IMR-90 (cell line): Measurements from ENCODE around the gene MAP6. TPM values are rescaled to one million over a fixed set of nuclear protein-coding genes. Genes with fewer than 3 reads are reported as not detected.

Source experiments
- ATAC-seq: fragments of 200-7000 bp; cut with Tn5 transposase; 2 replicates; pipeline ENCODE4 v1.9.1; 2020; ENCODE audit warnings: low read depth, mild to moderate bottlenecking, moderate library complexity
- BruUV-seq: library from RNA; stranded (reverse); fragments of 400-500 nt; replicated peaks from 2 replicates; lab custom pipeline; 2021; lab: Mats Ljungman, UMichigan
- CTCF ChIA-PET: fragments of 300-600 bp; formaldehyde crosslinking; extraction: SDS; loops from one replicate; lab custom pipeline; 2021; ENCODE audit warnings: antibody characterized with exemption; lab: Yijun Ruan, JAX
- POLR2A ChIA-PET: fragments of 300-600 bp; sonication (Branson Sonifier 250); formaldehyde crosslinking; loops from one replicate; lab custom pipeline; 2022; ENCODE audit warnings: antibody characterized with exemption; ENCODE audit not compliant: unreplicated experiment; lab: Charles Lee
- DNase-seq: peaks from one replicate; pipeline ENCODE4 v3.0.0; 2013
- H2AFZ ChIP-seq: replicated peaks from 2 replicates; pipeline ENCODE3; 2013; ENCODE audit warnings: low read length, mild to moderate bottlenecking; ENCODE audit not compliant: poor library complexity
- H2AK5ac ChIP-seq: 2 replicates; pipeline ENCODE4 v1.6.1; 2013; ENCODE audit warnings: low read depth, low read length, inconsistent platforms
- H2AK9ac ChIP-seq: replicated peaks from 2 replicates; pipeline ENCODE3; 2013; ENCODE audit warnings: mild to moderate bottlenecking, low read depth, low read length, moderate library complexity; ENCODE audit not compliant: poor library complexity
- H2BK120ac ChIP-seq: 2 replicates; pipeline ENCODE4 v1.6.1; 2013; ENCODE audit warnings: low read depth, low read length, inconsistent platforms
- H2BK15ac ChIP-seq: 3 replicates; pipeline ENCODE4 v1.6.1; 2013; ENCODE audit warnings: low read depth, low read length, inconsistent platforms
- H2BK20ac ChIP-seq: 2 replicates; pipeline ENCODE4 v1.6.1; 2013; ENCODE audit warnings: low read depth, mild to moderate bottlenecking, inconsistent platforms, low read length, moderate library complexity
- H2BK5ac ChIP-seq: 2 replicates; pipeline ENCODE4 v1.6.1; 2013; ENCODE audit warnings: mild to moderate bottlenecking, low read depth, low read length, inconsistent platforms; ENCODE audit not compliant: poor library complexity, severe bottlenecking
- H3K14ac ChIP-seq: replicated peaks from 2 replicates; pipeline ENCODE4 v1.6.1; 2013; ENCODE audit warnings: low read depth, low read length, inconsistent platforms
- H3K18ac ChIP-seq: 2 replicates; pipeline ENCODE4 v1.6.1; 2013; ENCODE audit warnings: low read depth, low read length, control low read depth
- H3K23ac ChIP-seq: 2 replicates; pipeline ENCODE4 v1.6.1; 2013; ENCODE audit warnings: low read depth, low read length, inconsistent platforms
- H3K27ac ChIP-seq: 2 replicates; pipeline ENCODE4 v1.5.1; 2013; ENCODE audit warnings: mild to moderate bottlenecking, control low read depth, low read length; ENCODE audit not compliant: insufficient read depth
- H3K27me3 ChIP-seq: 2 replicates; pipeline ENCODE4 v1.6.1; 2013; ENCODE audit warnings: low read length; ENCODE audit not compliant: control insufficient read depth, insufficient read depth
- H3K36me3 ChIP-seq: 2 replicates; pipeline ENCODE4 v1.6.1; 2013; ENCODE audit warnings: low read length, mixed read lengths; ENCODE audit not compliant: control insufficient read depth, insufficient read depth
- H3K4ac ChIP-seq: 2 replicates; pipeline ENCODE4 v1.6.1; 2013; ENCODE audit warnings: low read depth, low read length, inconsistent platforms
- H3K4me1 ChIP-seq: 2 replicates; pipeline ENCODE4 v1.6.1; 2013; ENCODE audit warnings: low read length, mixed read lengths; ENCODE audit not compliant: control insufficient read depth, insufficient read depth
- H3K4me2 ChIP-seq: 2 replicates; pipeline ENCODE4 v1.6.1; 2013; ENCODE audit warnings: low read depth, mild to moderate bottlenecking, control low read depth, low read length, moderate library complexity
- H3K4me3 ChIP-seq: 2 replicates; pipeline ENCODE4 v1.5.1; 2013; ENCODE audit warnings: low read depth, mild to moderate bottlenecking, control low read depth, low read length, moderate library complexity; ENCODE audit not compliant: insufficient read depth
- H3K56ac ChIP-seq: 2 replicates; pipeline ENCODE4 v1.6.1; 2013; ENCODE audit warnings: low read length, inconsistent platforms; ENCODE audit not compliant: insufficient read depth; ENCODE audit errors: extremely low read depth
- H3K79me1 ChIP-seq, 2 experiments: 2 replicates each; pipeline ENCODE4 v1.6.1; 2013; ENCODE audit warnings: low read length in 2 of 2, inconsistent platforms in 1 of 2, low read depth in 1 of 2
- H3K9ac ChIP-seq: 2 replicates; pipeline ENCODE4 v1.6.1; 2013; ENCODE audit warnings: low read depth, low read length, control low read depth
- H3K9me1 ChIP-seq: 2 replicates; pipeline ENCODE4 v1.6.1; 2013; ENCODE audit warnings: low read length, inconsistent platforms; ENCODE audit not compliant: insufficient read depth
- H3K9me3 ChIP-seq: 2 replicates; pipeline ENCODE4 v1.6.1; 2013; ENCODE audit warnings: low read length; ENCODE audit not compliant: control insufficient read depth, insufficient read depth
- H4K20me1 ChIP-seq: 2 replicates; pipeline ENCODE4 v1.6.1; 2013; ENCODE audit warnings: low read length, inconsistent platforms; ENCODE audit not compliant: insufficient read depth
- H4K5ac ChIP-seq: 2 replicates; pipeline ENCODE4 v1.6.1; 2013; ENCODE audit warnings: mild to moderate bottlenecking, low read depth, low read length, control low read depth
- H4K8ac ChIP-seq, 2 experiments: 2 replicates each; pipeline ENCODE4 v1.6.1; 2013; ENCODE audit warnings: low read depth in 2 of 2, low read length in 2 of 2, control low read depth in 1 of 2, inconsistent platforms in 1 of 2
- H4K91ac ChIP-seq: 2 replicates; pipeline ENCODE4 v1.6.1; 2013; ENCODE audit warnings: low read depth, low read length, inconsistent platforms; ENCODE audit not compliant: insufficient read depth
- RCOR1 ChIP-seq: IDR thresholded peaks from 2 replicates; pipeline ENCODE4 v1.6.1; 2012; ENCODE audit warnings: mild to moderate bottlenecking, low read length, improper control_type of control experiment; ENCODE audit not compliant: insufficient replicate concordance
- WGBS, 2 experiments: methylation state at CpG; one replicate each; pipeline versions ENCODE4 v1.1.5 to v1.1.7; 2013; ENCODE audit warnings: missing lambda C conversion rate in 2 of 2; ENCODE audit not compliant: insufficient read length in 1 of 2; ENCODE audit errors: extremely low coverage in 2 of 2; 5-methylcytosine and 5-hydroxymethylcytosine counted together
- dilution Hi-C: fragments of 300-500 bp; cut with HindIII; formaldehyde crosslinking; loops from one replicate; pipeline ENCODE4 v1.14.3; 2018; ENCODE audit warnings: low sequenced_read_pairs; ENCODE audit not compliant: unreplicated experiment
- in situ Hi-C: fragments of 300-500 bp; cut with MboI; formaldehyde crosslinking; loops from 3 replicates; pipeline ENCODE4 v1.14.3; 2019; ENCODE audit warnings: low sequenced_read_pairs, inconsistent platforms, mixed read lengths
- intact Hi-C: fragments of 100-400 bp; cut with micrococcal nuclease; formaldehyde crosslinking; loops from 2 replicates; pipeline ENCODE4 v1.10.0; 2022
- polyA plus RNA-seq, 3 experiments: library from polyadenylated mRNA; depleted of rRNA; stranded (reverse); fragments of >200 nt; gene quantifications; 2 replicates each; pipeline ENCODE4 v1.2.3, GENCODE V29; 2012; ENCODE audit warnings: low replicate concordance in 1 of 3
- total RNA-seq: library from RNA; depleted of rRNA; stranded (reverse); fragments of >200 nt; gene quantifications from 2 replicates; pipeline ENCODE4 v1.2.3, GENCODE V29; 2012

Gene MAP6
- total and polyA plus RNA-seq, 2 of the 4 experiments (the other 2 are of a cell fraction) = 3.0 to 3.4 TPM

GRCh38 chr11:75714211-75714610 is 45.4 kb upstream of the MAP6 start:
- H2AK9ac ChIP-seq = no peak overlapping the region
- H3K4ac ChIP-seq = no peak overlapping the region
- H3K9ac ChIP-seq = no peak overlapping the region
- no peak overlapping the region for H3K23ac ChIP-seq
- no peak overlapping the region for H3K4me3 ChIP-seq
- H3K14ac ChIP-seq = no peak overlapping the region
- H2BK20ac ChIP-seq = no peak overlapping the region
- H3K36me3 ChIP-seq = no peaks in the 10 kb centered on the region
- POLR2A ChIA-PET = no interaction called here
- no peak overlapping the region for H2BK15ac ChIP-seq
- ATAC-seq (no peak), DNase-seq (no peak)
- H4K8ac ChIP-seq = no peak overlapping the region
- no peak overlapping the region for H4K5ac ChIP-seq
- H2AK5ac ChIP-seq = no peak overlapping the region
- dilution Hi-C loops (no loop called here), intact Hi-C loops (no loop called here), in situ Hi-C loops (no loop called here)
- no peaks in the 10 kb centered on the region for H3K9me3 ChIP-seq
- H3K56ac ChIP-seq = no peak overlapping the region
- no peak overlapping the region for H3K4me2 ChIP-seq
- no peak for TF ChIP-seq RCOR1
- no peak overlapping the region for H2BK120ac ChIP-seq
- BruUV-seq = no TSS peak
- no peaks in the 10 kb centered on the region for H3K9me1 ChIP-seq
- CTCF ChIA-PET = interaction anchor here (1.3 kb wide), 1 partner anchor 9 kb away, joined by 4 read pairs; no protein-coding TSS in a partner anchor
- 50% methylated on average over 2 of the region's 9 CpGs; no CpG with 5 or more reads in 1 of the 2 experiments for WGBS, 2 experiments
- H4K20me1 ChIP-seq = no peaks in the 10 kb centered on the region; the same call in 1 of the 2 replicates
- H3K18ac ChIP-seq = no peak overlapping the region
- H3K4me1 ChIP-seq = no peaks in the 10 kb centered on the region
- H2BK5ac ChIP-seq = no peak overlapping the region
- H3K27me3 ChIP-seq = peaks cover 57% of the 10 kb centered on the region
- no peak overlapping the region for H4K91ac ChIP-seq
- no peak overlapping the region for H3K27ac ChIP-seq
- H2AFZ ChIP-seq = no peak overlapping the region
- H3K79me1 ChIP-seq = no peaks in the 10 kb centered on the region
